Keratinocyte (primary cell): ENCODE data around the gene ULBP3.

Experiments used
- CTCF ChIP-seq, 3 experiments: IDR thresholded peaks in 1 of 3; conservative IDR thresholded peaks in 1 of 3; optimal IDR thresholded peaks in 1 of 3; 2 replicates in 2 of 3; 3 replicates in 1 of 3; pipeline versions ENCODE3 to v1.5.1; 2011; ENCODE audit warnings: low read length in 3 of 3, mild to moderate bottlenecking in 3 of 3, moderate library complexity in 2 of 3, control low read depth in 1 of 3, inconsistent platforms in 1 of 3; ENCODE audit not compliant: insufficient read depth in 2 of 3; ENCODE audit errors: extremely low read depth in 1 of 3
- EZH2 ChIP-seq: IDR thresholded peaks from one replicate; pipeline ENCODE4 v1.6.1; 2012; ENCODE audit warnings: inconsistent platforms, mild to moderate bottlenecking, low read length, moderate library complexity

- no peak for TF ChIP-seq CTCF (optimal IDR thresholded peaks at IDR 0.05 in 1 of 3, IDR thresholded peaks at IDR 0.05 in 1 of 3, conservative IDR thresholded peaks at IDR 0.05 in 1 of 3; ENCODE audit: extremely low read depth in 1 of 3, insufficient read depth in 2 of 3, low read length in 3 of 3)
- no peak for TF ChIP-seq EZH2
These were observed 33.9 kb upstream of the ULBP3 start for GRCh38 chr6:150102750-150103270.
